Activated CD4-positive, alpha-beta T cell treated with anti-CD3 and anti-CD28 coated beads for 24 hours (primary cell): ENCODE measurements around the gene IPO4.

Experiments used
- DNase-seq, 2 donors: peaks; one replicate each; pipeline ENCODE4 v3.0.0-alpha.2; 2020; ENCODE audit warnings: low read depth in 2 of 2

IPO4 gene

GRCh38 chr14:24194873-24195185 lies 6.2 kb upstream of the IPO4 start:
- no peak for DNase-seq

DNA sequence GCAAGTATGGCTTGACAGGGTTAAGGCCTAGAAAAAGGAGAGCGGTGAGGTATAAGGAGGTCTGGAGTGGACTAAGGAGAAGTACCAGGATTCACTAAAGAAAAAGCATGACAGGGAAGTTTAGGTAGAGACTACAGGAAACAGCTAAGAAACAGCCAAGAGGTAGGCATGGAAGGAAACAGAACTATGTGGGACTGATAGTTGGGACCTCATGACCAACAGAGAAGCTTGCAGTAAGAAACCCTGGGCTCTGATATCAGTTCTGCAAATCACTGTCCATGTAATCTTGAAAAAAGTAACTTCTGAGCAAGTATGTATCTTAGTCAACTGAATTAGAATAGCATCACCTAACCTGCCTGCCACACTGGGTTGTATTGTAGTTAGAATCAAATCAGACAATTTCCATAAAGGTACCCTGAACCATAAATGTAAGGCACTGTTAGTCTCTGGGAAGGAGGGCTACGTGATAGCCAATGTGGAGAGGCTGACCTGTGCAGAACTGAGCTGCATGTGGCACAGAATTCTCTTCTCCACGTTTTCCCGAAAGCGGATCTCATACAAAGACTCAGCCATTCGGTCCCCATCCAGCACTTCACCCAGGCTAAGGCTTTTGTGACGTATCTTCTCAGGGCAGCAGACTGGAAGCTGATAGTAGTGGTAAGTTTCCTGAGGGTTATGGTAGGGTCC lies 5.7 kb upstream of the IPO4 start:
- DNase-seq = no peak

DNA sequence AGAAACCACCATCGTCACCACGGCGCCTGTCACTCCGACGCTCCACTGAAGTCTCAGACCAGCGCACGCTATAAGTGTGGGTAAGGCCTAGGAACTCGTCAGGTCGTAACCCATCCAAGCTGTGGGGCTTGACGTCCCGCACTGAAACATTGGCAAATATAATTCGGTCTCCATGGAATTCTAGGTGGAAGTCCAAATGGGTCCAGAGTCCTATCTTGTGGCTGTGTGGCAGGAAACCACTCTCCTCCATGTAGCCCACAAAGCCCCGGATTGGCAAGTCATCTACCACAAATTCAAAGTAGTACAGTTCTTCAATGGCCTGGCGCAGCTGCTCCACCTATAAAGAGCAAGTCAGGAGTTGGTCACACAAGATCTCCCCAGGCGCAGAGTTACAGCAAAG lies 4.3 kb upstream of the IPO4 start:
- DNase-seq = no peak

- no peak for DNase-seq
These were observed 1.8 kb upstream of the IPO4 start for GRCh38 chr14:24190416-24190815.

GRCh38 chr14:24189460-24189859 lies 844 bp upstream of the IPO4 start:
- no peak for DNase-seq

DNA sequence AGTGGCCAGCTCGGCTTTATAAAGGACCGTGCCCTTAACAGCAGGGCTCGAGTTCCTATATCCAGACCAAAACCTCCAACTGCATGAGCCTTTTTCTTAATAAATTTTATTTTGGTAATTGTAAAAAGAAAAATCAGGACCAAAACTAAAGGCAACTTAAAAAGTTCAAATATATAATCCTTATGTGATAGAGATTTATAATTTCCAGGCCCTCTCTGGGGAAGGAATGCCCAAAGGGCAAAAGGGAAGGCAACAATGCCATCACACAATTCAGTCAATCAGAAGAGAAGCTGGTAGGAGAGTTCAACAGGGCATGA lies 401 bp upstream of the IPO4 start:
- DNase-seq = no peak

DNA sequence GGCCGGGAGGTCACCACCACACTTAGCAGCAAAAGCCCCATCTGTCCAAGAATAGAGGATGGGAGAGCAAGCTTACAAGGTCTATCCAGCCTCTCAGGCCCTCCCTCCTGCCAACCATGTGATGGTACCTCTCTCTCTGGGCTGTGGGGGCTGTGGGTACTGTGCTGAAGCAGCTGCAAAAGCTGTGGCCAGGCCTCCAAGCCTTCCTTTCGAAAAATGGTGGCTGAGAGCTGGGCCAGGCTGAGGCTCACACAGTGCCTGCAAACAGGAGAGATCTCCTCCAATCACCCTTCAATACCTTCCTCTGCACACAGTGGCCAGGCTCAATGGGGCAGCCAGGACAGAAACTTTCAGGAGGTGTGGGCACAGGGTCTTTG lies 1.1 kb downstream of the IPO4 start:
- no peak for DNase-seq

- no peak for DNase-seq
These were observed 1.6 kb downstream of the IPO4 start for GRCh38 chr14:24186831-24187538.

DNA sequence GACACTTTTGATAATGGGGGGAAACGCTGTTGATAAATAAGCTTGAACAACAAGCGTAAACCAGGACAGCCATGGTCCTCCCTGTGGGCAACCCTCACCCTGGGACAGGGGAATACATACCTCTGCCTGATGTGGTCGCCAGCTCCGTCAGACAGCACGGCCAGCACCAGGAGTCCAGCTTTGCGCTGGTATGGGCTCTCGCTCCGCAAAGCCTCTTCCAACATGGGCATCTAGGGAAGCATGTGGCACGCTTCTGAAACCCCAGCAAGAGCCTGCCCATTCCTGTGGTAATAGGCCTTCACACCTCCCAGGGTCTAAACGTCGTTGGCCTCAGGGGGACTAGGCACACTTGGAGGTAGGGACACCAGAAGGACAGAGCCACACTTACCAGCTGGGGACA lies 2.9 kb downstream of the IPO4 start:
- no peak for DNase-seq

GRCh38 chr14:24185026-24185425 lies 3.6 kb downstream of the IPO4 start:
- DNase-seq = no peak

DNA sequence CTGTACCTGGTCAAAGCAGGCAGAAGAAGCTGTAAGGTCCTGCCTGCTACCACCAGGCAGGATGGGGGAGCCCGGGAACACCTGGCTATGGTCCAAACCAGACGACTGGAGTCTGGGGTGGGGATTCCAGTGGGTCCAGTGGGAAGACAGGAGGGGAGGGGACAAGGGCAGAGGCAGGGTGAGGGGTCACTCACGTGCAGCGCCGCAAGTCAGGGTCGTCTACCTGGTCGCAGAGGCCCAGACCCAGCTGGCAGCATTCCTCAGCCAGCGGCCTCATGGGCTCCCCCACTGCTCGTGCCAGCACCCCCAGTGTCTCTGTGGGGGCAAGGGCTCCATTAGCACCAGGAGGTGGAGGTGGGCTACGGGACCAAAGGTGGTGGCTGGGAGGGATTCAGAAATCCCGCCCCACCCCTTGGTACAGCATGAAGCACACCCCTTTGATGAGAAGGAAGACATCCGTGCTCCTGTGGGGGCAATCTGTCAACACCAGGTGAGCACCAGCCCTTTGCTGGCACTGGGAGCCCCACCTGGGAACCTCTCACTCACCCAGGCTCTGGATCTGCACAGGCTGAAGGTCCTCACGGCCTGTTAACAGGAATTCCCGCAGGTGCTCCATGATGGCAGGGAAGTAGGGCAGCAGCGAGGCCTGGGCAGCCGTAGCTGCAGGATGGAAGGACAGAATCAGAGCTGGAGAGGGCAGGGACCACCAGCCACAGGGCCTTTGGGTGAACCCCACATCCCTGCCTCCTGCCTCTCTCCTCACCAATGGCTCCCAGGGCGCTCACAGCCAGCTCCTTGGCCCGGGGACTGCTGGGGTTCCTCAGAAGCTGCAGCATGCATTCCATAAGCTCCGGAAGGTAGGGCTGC lies 4.3 kb downstream of the IPO4 start:
- DNase-seq = no peak

DNA sequence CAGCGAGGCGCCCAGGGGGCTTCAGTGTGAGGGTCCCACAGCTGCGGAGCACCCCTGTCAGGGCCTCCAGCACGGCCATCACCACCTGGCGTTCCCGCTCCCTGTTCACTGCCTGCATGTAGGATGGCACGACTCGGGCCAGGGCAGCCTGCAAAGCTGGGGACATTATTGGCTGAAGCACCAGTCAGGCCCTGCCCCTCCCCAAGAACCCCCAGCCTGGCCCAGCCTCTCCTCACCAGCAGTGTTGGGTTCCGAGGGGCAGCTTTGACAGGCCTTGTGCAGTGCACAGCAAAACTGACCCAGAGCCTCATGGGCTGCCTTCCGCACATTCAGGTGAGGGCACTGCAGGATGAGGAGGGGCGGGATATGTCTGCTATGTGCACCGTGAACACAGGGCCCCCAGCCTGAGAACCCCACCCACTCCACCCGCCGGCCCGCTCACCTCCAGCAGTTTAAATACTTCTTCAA lies 5.6 kb downstream of the IPO4 start:
- no peak for DNase-seq

DNA sequence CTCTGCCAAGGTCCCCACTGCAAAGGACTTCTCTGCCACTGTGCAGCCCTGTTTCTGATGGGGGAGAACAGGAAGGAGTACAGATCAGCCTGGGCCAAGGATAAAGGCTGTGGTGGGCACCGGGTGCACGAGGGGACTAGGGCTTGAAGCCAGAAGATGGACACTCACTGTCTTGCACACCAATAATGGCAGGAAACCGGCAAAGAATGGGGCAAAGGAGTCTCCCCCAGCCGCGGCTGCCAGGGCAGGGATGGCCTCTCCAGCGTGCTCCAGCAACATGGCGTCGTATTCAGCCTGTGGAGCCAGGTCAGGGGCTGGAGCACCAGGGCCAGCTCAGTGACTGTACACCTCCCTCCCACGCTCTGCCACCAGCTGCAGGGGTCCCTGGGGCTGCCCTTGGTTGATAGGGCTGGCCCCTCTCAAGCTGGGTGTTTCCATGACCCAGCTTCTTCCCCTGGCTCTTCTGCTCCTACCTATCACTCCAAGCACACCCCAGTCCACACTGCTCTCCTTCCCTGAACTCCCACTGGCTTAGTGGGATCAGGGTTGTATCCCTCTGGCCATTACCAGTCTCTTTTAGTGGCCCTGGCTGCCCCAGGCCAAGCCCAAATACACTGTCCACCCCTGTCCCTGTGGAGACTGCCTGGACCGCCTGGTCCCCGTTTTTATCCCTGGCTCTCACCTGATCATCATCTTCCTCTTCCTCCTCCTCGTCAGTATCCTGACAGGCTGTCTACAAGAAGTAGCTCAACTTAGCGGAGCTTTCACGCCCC lies 6.3 kb downstream of the IPO4 start:
- no peak for DNase-seq

DNA sequence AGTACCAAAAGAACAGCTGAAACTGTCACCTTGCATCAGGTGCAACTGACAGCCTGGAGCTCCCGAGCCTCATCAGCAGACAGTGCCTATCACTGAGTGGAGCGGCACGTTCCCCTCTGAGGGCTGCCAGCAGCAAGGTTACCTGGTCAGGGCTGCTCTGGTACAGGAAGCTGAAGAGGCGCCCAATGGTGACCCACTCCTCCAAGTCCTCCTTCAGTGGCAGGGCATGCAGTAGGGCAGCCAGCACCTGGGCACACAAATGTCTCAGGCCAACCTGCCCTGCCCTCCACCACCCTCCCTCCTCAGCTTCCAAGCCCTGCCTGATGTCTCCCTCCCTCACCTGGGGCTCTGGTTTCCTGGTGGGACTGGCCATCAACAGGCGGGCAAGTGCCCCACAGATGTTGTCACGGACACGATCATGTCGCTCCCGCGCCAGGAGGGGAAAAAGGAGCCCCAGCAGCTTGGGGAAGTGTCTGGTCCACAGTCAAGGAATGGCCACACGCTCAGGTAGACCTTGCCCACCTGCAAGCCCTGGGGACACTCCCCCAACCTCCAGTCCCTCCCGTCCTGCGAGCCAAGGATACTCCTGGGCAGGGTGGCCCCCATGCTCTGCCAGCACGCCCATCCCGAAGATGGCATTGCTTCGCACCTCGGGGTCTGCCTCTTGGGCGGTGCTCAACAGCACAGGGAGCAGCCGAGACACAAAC lies 7.1 kb downstream of the IPO4 start:
- no peak for DNase-seq

DNA sequence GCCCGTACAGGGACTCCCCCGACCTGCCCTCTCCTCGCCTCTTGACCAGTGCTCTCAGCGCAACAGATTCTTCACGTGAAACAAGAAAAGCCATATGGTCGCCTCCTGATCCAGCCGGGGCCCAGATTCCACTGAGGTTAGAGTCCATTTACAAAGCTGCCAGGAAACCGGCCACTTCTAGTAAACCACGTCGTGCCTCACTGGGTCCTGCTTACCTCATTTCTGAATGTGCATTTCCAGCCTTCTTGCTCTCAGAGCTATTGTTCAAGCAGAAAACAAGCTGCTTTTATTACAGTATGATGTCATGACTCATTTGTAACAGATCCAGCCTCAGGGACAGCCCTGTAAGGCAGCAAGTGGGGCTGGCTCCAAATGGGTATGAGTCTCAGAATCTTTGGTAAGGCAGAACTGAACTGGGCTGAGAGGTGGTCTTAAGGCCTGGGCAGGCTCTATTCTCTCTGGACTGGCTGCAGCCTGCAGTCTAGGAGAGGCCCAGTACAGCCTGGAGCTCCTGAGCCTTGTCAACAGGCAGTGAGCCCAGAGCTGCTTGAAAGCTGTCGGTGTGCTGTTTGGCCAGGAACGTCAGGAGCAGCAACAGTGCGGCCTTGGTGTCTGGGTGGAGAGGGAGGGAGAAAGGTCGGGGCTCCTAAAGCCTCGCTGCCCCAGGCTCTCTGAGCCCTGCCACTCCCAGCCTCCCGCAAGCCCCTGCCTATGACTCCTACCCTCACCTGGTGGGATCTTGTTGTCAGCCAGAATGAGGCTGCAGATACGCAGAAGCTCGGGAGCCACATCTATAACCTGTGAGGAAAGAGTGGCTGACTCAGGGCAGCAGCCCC lies 8.4 kb downstream of the IPO4 start:
- no peak for DNase-seq

- no peak for DNase-seq
These were observed 9.2 kb downstream of the IPO4 start for GRCh38 chr14:24179294-24179960.

GRCh38 chr14:24178399-24179178 lies 10.0 kb downstream of the IPO4 start:
- DNase-seq = no peak

- no peak for DNase-seq
These were observed 10.7 kb downstream of the IPO4 start for GRCh38 chr14:24177891-24178290.
